SU-DHL-6 (cell line): Measurements from ENCODE around the gene ICA1.
A peak's percentile ranks its signal among the peaks of the same experiment; 100 is the strongest.

Source experiments
- H2AFZ ChIP-seq: fragments of 200-600 bp; sonication (generic); 2 replicates; pipeline ENCODE4 v1.6.1; 2014; ENCODE audit warnings: low read depth, mild to moderate bottlenecking, moderate library complexity, mixed read lengths, antibody characterized with exemption, low read length; ENCODE audit not compliant: severe bottlenecking
- H3F3A ChIP-seq: fragments of 200-600 bp; shearing (Covaris generic); 2 replicates; pipeline ENCODE4 v1.6.0; 2016; ENCODE audit warnings: antibody characterized with exemption, mild to moderate bottlenecking; ENCODE audit not compliant: insufficient read depth
- H3K27ac ChIP-seq: fragments of 200-600 bp; sonication (generic); 2 replicates; pipeline ENCODE4 v1.5.1; 2016; ENCODE audit warnings: low read depth, mild to moderate bottlenecking, low read length, moderate library complexity, mixed read lengths
- H3K27me3 ChIP-seq: fragments of 200-600 bp; sonication (generic), shearing (Covaris generic); 2 replicates; pipeline ENCODE4 v1.6.0; 2014; ENCODE audit warnings: mild to moderate bottlenecking, low read length
- H3K36me3 ChIP-seq: fragments of 200-600 bp; sonication (generic); 2 replicates; pipeline ENCODE4 v1.6.1; 2014; ENCODE audit warnings: mild to moderate bottlenecking, low read length, mixed read lengths
- H3K4me2 ChIP-seq: fragments of 300-600, 200-600 bp; shearing (Covaris generic), sonication (generic); 2 replicates; pipeline ENCODE4 v1.6.0; 2014; ENCODE audit warnings: low read length, low read depth, mild to moderate bottlenecking; ENCODE audit not compliant: poor library complexity, severe bottlenecking
- H3K4me3 ChIP-seq: fragments of 200-600 bp; sonication (generic); 2 replicates; pipeline ENCODE4 v1.5.1; 2014; ENCODE audit warnings: antibody characterized with exemption, low read length, mild to moderate bottlenecking, mixed read lengths; ENCODE audit not compliant: insufficient read depth, poor library complexity, severe bottlenecking
- H3K79me2 ChIP-seq: fragments of 200-600 bp; sonication (generic); 2 replicates; pipeline ENCODE4 v1.6.1; 2014; ENCODE audit warnings: mild to moderate bottlenecking, low read length, moderate library complexity; ENCODE audit not compliant: insufficient read depth
- H3K9ac ChIP-seq: fragments of 200-600 bp; sonication (generic); 2 replicates; pipeline ENCODE4 v1.7.0; 2014; ENCODE audit warnings: mild to moderate bottlenecking, low read length
- H3K9me2 ChIP-seq: fragments of 200-600 bp; sonication (generic); replicated peaks from 2 replicates; pipeline ENCODE4 v1.6.1; 2014; ENCODE audit warnings: low read length; ENCODE audit not compliant: insufficient read depth
- H3K9me3 ChIP-seq: fragments of 200-600 bp; sonication (generic); 2 replicates; pipeline ENCODE4 v1.6.1; 2014; ENCODE audit warnings: low read length, mixed read lengths; ENCODE audit not compliant: insufficient read depth
- H4K20me1 ChIP-seq: fragments of 200-600 bp; sonication (generic); 2 replicates; pipeline ENCODE4 v1.6.1; 2014; ENCODE audit warnings: low read depth, mild to moderate bottlenecking, antibody characterized with exemption, low read length, moderate library complexity, mixed read lengths
- CTCF ChIP-seq: fragments of 200-600 bp; sonication (generic); IDR thresholded peaks from one replicate; pipeline ENCODE4 v1.5.1; 2017; ENCODE audit warnings: antibody characterized with exemption, mild to moderate bottlenecking, low read length, moderate library complexity; ENCODE audit not compliant: insufficient read depth, poor library complexity, severe bottlenecking
- EZH2phosphoT487 ChIP-seq: fragments of 200-600 bp; sonication (generic), shearing (Covaris generic); conservative IDR thresholded peaks from 2 replicates; pipeline ENCODE4 v1.6.1; 2018; ENCODE audit warnings: mild to moderate bottlenecking, antibody characterized with exemption, low read length, moderate library complexity, mixed read lengths

The ICA1 gene

GRCh38 chr7:8177109-8177933 is 84.6 kb downstream of the ICA1 start:
- H3K4me3 ChIP-seq: peak overlapping the region; percentile 51
- no peaks in the 10 kb centered on the region for H3K36me3 ChIP-seq
- no peaks in the 10 kb centered on the region for H3K79me2 ChIP-seq
- TF ChIP-seq CTCF (no peak), EZH2phosphoT487 (no peak)
- no peaks in the 10 kb centered on the region for H4K20me1 ChIP-seq
- H3K9ac ChIP-seq: peak overlapping the region; percentile 54
- peak overlapping the region; percentile 94 for H3K27ac ChIP-seq
- H2AFZ ChIP-seq: peak overlapping the region; percentile 88
- no peaks in the 10 kb centered on the region for H3K9me3 ChIP-seq
- peak overlapping the region; percentile 98 for H3K4me2 ChIP-seq
- no peaks in the 10 kb centered on the region for H3K27me3 ChIP-seq
- no peaks in the 10 kb centered on the region for H3K9me2 ChIP-seq
- peaks cover 24% of the 10 kb centered on the region for H3F3A ChIP-seq

- TF ChIP-seq EZH2phosphoT487: no peak
- TF ChIP-seq CTCF: no peak
- H4K20me1 ChIP-seq: no peaks in the 10 kb centered on the region
- H3K9me2 ChIP-seq: no peaks in the 10 kb centered on the region
- peak overlapping the region; percentile 51 for H3K4me3 ChIP-seq
- no peaks in the 10 kb centered on the region for H3K27me3 ChIP-seq
- peaks cover 24% of the 10 kb centered on the region for H3F3A ChIP-seq
- no peaks in the 10 kb centered on the region for H3K36me3 ChIP-seq
- H2AFZ ChIP-seq: peak overlapping the region; percentile 88
- peak overlapping the region; percentile 98 for H3K4me2 ChIP-seq
- H3K9ac ChIP-seq: peak overlapping the region; percentile 54
- peak overlapping the region; percentile 94 for H3K27ac ChIP-seq
- H3K9me3 ChIP-seq: no peaks in the 10 kb centered on the region
- H3K79me2 ChIP-seq: no peaks in the 10 kb centered on the region
Measured at GRCh38 chr7:8176370-8177081, 85.4 kb downstream of the ICA1 start.

- H3K27ac ChIP-seq: peak overlapping the region; percentile 94
- no peaks in the 10 kb centered on the region for H3K27me3 ChIP-seq
- no peaks in the 10 kb centered on the region for H4K20me1 ChIP-seq
- peak overlapping the region; percentile 88 for H2AFZ ChIP-seq
- peak overlapping the region; percentile 98 for H3K4me2 ChIP-seq
- H3K9me3 ChIP-seq: no peaks in the 10 kb centered on the region
- no peaks in the 10 kb centered on the region for H3K36me3 ChIP-seq
- no peaks in the 10 kb centered on the region for H3K9me2 ChIP-seq
- H3K9ac ChIP-seq: peak overlapping the region; percentile 54
- TF ChIP-seq EZH2phosphoT487 (no peak), CTCF (no peak)
- no peaks in the 10 kb centered on the region for H3K79me2 ChIP-seq
- peaks cover 24% of the 10 kb centered on the region for H3F3A ChIP-seq
- peak overlapping the region; percentile 14 for H3K4me3 ChIP-seq
Measured at GRCh38 chr7:8175929-8176369, 86.0 kb downstream of the ICA1 start.
